Fibroblast of skin of abdomen (primary cell): ENCODE measurements around the gene ZMYND10. TPM values are rescaled to one million over a fixed set of nuclear protein-coding genes. Genes with fewer than 3 reads are reported as not detected.

Source experiments
- DNase-seq: peaks from one replicate; pipeline ENCODE4 v3.0.0-alpha.2; 2013
- polyA plus RNA-seq, 2 experiments: library from polyadenylated mRNA; unstranded; fragments of 120-200 nt; gene quantifications; one replicate each; pipeline ENCODE4 v1.2.1, GENCODE V29; 2013; ENCODE audit not compliant: insufficient read length in 2 of 2

The ZMYND10 gene
- polyA plus RNA-seq (2013, experiment 1 of 2; ENCODE audit: insufficient read length) = 0.85 TPM
- polyA plus RNA-seq (2013, experiment 2 of 2; ENCODE audit: insufficient read length) = 0.79 TPM

GRCh38 chr3:50345586-50346234, at the start of gene ZMYND10:
ZMYND10 (minus strand) TSS chr3:50345732; CDS start chr3:50345579, 153 bp downstream.
- peak; percentile 47 for DNase-seq

- no peak for DNase-seq
Measured at GRCh38 chr3:50393061-50393460, 47.5 kb upstream of the ZMYND10 start.

- no peak for DNase-seq
Measured at GRCh38 chr3:50392101-50392715, 46.7 kb upstream of the ZMYND10 start.

- no peak for DNase-seq
Measured at GRCh38 chr3:50390508-50391224, 45.1 kb upstream of the ZMYND10 start.

GRCh38 chr3:50389414-50389767, 43.9 kb upstream of the ZMYND10 start:
- no peak for DNase-seq

GRCh38 chr3:50388720-50389413, 43.3 kb upstream of the ZMYND10 start:
- DNase-seq = no peak

- DNase-seq = no peak
Measured at GRCh38 chr3:50388016-50388719, 42.6 kb upstream of the ZMYND10 start.

GRCh38 chr3:50385754-50386153, 40.2 kb upstream of the ZMYND10 start:
- no peak for DNase-seq

- no peak for DNase-seq
Measured at GRCh38 chr3:50383750-50384149, 38.2 kb upstream of the ZMYND10 start.

- DNase-seq = no peak
Measured at GRCh38 chr3:50382722-50383121, 37.2 kb upstream of the ZMYND10 start.

GRCh38 chr3:50381383-50381782, 35.9 kb upstream of the ZMYND10 start:
- no peak for DNase-seq

GRCh38 chr3:50380405-50381085, 35.0 kb upstream of the ZMYND10 start:
- DNase-seq = no peak

- no peak for DNase-seq
Measured at GRCh38 chr3:50378757-50379156, 33.2 kb upstream of the ZMYND10 start.

GRCh38 chr3:50378024-50378423, 32.5 kb upstream of the ZMYND10 start:
- no peak for DNase-seq

- DNase-seq = no peak
Measured at GRCh38 chr3:50375258-50375931, 29.9 kb upstream of the ZMYND10 start.

GRCh38 chr3:50374363-50375257, 29.1 kb upstream of the ZMYND10 start:
- no peak for DNase-seq

GRCh38 chr3:50373146-50374051, 27.9 kb upstream of the ZMYND10 start:
- no peak for DNase-seq

- DNase-seq = no peak
Measured at GRCh38 chr3:50372349-50372748, 26.8 kb upstream of the ZMYND10 start.

GRCh38 chr3:50371133-50371685, 25.7 kb upstream of the ZMYND10 start:
- peak; percentile 21 for DNase-seq
